Prostate gland (tissue), 2 donors: ENCODE measurements around the gene TMEM184C.

Source experiments
- POLR2A ChIP-seq: fragments of 450-650 bp; IDR thresholded peaks from one replicate; pipeline ENCODE4 v1.6.1; 2016; ENCODE audit warnings: antibody characterized with exemption, mild to moderate bottlenecking
- POLR2AphosphoS5 ChIP-seq: sonication (generic); formaldehyde crosslinking; IDR thresholded peaks from one replicate; pipeline ENCODE4 v1.6.1; 2017; ENCODE audit warnings: antibody characterized with exemption
- TF ChIP-seq, protein P1 (sequence below), 4 experiments: fragments of 200-600 bp in 2 of 4; fragments of 450-650 bp in 2 of 4; sonication (generic) in 2 of 4; IDR thresholded peaks; 1 replicate in 3 of 4; 2 replicates in 1 of 4; pipeline ENCODE4 v1.5.1; 2016 to 2019; ENCODE audit warnings: antibody characterized with exemption in 4 of 4, mild to moderate bottlenecking in 2 of 4, moderate library complexity in 2 of 4

DNA sequence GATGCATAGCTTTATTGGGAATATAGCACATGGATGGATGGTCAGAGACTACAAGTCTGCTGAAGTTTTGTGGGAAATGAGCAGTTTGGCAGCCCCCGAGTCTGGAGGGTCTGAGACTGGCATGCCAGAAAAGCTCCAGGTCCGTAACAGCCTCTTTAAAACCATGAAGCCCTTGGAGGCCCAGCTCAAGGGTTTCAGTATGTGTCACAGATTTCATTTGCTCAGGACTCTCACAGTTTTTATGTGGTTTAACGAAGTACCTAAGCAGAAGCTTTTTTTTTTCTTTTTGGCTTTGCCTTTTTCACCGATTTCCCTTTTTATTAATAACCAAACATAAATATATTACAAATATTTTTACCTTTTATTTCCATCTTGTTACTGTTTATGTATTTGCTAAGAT is 30.6 kb upstream of the TMEM184C start:
- TF ChIP-seq POLR2A (no peak), POLR2AphosphoS5 (no peak)
- TF ChIP-seq, protein P1, sequence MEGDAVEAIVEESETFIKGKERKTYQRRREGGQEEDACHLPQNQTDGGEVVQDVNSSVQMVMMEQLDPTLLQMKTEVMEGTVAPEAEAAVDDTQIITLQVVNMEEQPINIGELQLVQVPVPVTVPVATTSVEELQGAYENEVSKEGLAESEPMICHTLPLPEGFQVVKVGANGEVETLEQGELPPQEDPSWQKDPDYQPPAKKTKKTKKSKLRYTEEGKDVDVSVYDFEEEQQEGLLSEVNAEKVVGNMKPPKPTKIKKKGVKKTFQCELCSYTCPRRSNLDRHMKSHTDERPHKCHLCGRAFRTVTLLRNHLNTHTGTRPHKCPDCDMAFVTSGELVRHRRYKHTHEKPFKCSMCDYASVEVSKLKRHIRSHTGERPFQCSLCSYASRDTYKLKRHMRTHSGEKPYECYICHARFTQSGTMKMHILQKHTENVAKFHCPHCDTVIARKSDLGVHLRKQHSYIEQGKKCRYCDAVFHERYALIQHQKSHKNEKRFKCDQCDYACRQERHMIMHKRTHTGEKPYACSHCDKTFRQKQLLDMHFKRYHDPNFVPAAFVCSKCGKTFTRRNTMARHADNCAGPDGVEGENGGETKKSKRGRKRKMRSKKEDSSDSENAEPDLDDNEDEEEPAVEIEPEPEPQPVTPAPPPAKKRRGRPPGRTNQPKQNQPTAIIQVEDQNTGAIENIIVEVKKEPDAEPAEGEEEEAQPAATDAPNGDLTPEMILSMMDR (IDR thresholded peaks at IDR 0.05), result no peak
